GM21515 (cell line): ENCODE data around the gene VMO1.

Experiments used
- ATAC-seq: cut with Tn5 transposase; IDR thresholded peaks from one replicate; pipeline ENCODE4 v1.9.1; 2021; ENCODE audit not compliant: unreplicated experiment

VMO1 gene

GRCh38 chr17:4766201-4766600 lies 20.0 kb downstream of the VMO1 start:
- no peak for ATAC-seq

GRCh38 chr17:4764595-4764994 lies 21.6 kb downstream of the VMO1 start:
- ATAC-seq = no peak

GRCh38 chr17:4759776-4760236 lies 26.4 kb downstream of the VMO1 start:
- ATAC-seq = no peak

GRCh38 chr17:4753392-4753791 lies 32.8 kb downstream of the VMO1 start:
- no peak for ATAC-seq

DNA sequence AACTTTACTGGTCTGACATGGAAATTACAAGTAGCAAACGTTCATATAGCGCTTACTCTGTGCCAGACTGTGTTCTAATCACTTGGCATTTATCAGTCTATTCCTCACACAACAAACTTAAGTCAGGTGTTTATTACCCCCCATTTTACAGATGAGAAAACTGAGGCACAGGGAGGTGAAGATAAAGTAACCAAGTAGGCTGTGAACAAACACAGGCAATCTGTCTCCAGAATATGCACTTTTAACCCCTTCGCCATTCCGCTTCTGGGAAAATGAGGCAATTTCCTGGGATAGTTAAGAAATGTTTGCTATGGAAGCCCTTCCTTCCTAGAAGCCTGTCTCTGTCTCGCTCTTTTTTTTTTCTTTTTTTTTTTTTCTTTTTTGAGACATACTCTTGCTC lies 34.2 kb downstream of the VMO1 start:
- no peak for ATAC-seq

DNA sequence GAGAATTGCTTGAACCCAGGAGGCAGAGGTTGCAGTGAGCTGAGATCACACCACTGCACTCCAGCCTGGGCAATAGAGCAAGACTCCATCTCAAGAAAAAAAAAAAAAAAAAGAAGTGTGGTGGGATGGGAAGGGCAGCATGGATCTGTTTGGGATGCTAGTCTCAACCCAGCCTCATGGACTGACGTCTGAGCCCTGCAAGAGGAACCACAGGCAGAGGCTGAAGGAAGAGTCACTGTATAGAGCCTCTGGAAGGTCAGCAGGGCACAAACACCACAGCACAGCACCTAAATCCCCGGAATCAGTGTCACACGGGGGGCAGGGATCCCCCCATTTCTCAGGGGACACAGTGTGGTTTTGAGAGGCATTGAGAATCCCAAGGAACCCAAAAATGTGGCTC lies 35.6 kb downstream of the VMO1 start:
- no peak for ATAC-seq

DNA sequence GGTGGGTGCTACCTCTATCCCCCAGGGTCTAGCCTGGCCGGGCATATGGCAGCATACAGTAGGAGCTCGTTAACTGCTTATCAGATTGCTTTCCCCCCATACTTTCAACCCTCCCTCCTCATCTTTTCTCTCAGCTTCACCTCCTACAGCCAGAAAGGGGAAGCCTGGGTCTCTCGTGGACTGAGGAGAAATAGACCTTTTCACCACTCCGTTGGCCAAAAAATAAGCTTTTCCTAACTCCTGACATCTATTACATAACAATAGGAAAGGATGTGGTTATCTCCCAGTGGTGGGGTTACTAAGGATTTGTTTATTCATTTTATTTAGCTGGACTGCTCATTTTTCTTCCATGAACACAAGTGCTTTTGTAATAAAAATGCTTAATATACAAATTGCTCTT lies 37.5 kb downstream of the VMO1 start:
- no peak for ATAC-seq

GRCh38 chr17:4747847-4748246 lies 38.3 kb downstream of the VMO1 start:
- ATAC-seq = no peak

DNA sequence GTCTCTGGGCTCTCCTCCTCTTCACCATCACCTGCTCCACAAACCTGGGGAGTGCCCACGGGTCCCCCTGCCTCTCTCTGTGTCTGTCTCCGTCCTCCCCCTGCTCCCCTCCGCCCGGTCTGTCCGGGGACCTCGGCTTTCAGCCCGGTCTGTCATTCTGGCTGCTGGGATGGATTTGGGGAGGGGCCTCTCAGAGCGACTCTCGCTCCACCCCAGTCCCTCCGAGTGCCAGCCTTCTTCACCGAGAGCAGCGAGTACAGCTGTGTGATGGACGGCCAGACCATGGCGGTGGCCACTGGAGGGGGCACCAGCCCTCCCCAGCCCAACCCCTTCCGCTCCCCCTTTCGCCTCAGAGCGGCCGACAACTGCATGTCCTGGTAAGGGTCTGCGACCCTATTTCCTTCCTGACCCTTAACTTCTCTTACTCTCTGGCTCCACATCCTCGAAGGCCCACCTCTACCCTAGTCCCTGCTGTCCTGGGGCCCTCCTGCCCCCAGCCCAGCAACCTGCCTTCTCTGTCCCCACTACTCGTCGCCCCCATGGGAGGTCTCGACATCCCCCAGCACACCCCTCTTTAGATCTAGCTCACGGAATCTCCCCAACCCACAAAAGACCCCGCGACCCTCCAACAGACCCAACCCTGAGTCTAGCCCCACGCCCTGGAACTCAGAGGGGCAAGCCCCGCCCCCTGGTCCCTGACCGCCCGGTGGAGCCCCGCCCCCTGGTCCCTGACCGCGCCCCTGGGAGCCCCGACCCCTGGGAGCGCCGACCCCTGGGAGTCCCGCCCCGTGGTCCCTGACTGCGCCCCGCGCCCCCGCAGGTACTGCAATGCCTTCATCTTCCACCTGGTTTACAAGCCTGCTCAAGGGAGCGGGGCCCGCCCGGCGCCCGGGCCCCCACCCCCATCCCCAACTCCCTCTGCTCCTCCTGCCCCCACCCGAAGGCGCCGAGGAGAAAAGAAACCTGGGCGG lies 40.9 kb downstream of the VMO1 start:
- no peak for ATAC-seq

DNA sequence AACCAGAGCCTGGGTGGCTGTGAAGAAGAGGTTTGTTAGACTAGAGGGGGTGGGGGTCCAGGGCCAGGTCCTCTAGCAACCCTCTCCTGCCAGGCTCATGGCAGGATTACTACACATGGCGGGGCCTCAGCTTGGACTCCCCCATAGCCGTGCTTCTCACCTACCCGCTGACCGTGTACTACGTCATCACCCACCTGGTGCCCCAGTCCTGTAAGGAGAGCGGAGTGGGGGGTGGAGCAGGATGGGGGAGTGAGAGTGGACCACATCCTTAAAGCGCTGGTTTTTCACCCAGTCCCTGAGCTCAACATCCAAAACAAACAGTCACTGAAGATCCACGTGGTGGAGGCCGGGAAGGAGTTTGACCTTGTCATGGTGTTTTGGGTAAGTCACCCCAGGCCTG lies 42.3 kb downstream of the VMO1 start:
- ATAC-seq = no peak

GRCh38 chr17:4743216-4743615 lies 42.9 kb downstream of the VMO1 start:
- no peak for ATAC-seq

DNA sequence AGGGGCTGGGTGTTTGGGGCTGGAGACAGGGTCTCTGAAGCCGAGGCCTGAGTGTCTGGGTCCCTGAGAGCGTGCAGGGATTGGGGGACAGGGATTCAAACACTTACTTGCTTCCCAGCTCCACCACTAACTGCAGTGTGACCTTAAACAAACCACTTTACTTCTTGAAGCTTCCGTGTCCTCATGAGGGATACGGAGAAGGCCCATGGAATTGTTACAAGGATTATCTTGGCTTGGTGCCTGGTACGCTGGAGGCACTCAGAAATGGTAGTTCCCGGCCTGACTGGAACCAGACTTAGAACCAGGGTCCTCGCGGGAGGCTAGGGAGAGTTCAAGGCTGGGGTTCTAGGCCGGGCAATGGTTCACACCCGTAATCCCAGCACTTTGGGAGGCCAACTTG lies 43.5 kb downstream of the VMO1 start:
- no peak for ATAC-seq

DNA sequence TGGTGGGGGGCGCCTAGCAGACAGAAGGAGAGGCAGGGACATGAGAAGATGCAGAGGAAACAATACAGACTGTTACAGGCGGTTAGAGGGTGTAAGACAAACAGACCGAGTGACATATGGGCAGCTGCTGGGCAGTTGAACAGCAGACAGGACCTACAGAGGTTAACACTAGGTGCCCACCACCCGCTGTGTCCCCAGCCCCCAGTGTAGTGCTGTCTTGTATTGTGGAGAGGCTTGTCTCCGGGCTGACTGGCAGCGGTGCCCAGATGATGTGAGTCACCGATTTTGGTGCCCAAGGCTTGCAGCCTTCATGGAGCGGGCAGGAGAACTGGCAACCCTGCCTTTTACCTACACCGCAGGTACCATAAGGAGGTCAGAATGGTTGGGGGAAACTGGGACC lies 44.0 kb downstream of the VMO1 start:
- no peak for ATAC-seq

- no peak for ATAC-seq
These were observed 44.6 kb downstream of the VMO1 start for GRCh38 chr17:4741544-4741943.

DNA sequence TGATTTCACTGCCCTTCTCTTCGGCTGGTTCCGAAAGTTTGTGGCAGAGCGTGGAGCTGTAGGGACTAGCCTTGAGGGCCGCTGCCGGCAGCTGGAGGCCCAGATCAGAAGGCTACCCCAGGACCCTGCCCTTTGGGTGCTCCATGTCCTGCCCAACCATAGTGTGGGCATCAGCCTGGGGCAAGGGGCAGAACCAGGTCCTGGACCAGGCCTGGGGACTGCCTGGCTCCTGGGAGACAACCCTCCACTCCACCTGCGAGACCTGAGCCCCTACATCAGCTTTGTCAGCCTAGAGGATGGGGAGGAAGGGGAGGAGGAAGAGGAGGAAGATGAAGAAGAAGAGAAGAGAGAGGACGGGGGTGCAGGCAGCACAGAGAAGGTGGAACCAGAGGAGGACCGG lies 45.6 kb downstream of the VMO1 start:
- ATAC-seq = no peak

GRCh38 chr17:4740025-4740351 lies 46.2 kb downstream of the VMO1 start:
- no peak for ATAC-seq

GRCh38 chr17:4739122-4740024 lies 46.8 kb downstream of the VMO1 start, which contains the start of the genes CXCL16 and ZMYND15:
Gene CXCL16 (minus strand): TSS chr17:4739928. CDS start chr17:4739339, 589 bp downstream.
Gene ZMYND15 (plus strand): TSS chr17:4739833. CDS start chr17:4740549, 716 bp downstream.
- ATAC-seq = peak; percentile 53

GRCh38 chr17:4738136-4739121 lies 47.7 kb downstream of the VMO1 start:
- no peak for ATAC-seq

GRCh38 chr17:4735876-4736651 lies 50.1 kb downstream of the VMO1 start:
- ATAC-seq = no peak
